Inflammatory macrophage treated with lipopolysaccharide for 4 hours (primary cell): ENCODE results near the gene P3R3URF.

ENCODE experiments used
- DNase-seq: peaks from one replicate; pipeline ENCODE4 v3.0.0-alpha.2; 2020

Gene P3R3URF

DNA sequence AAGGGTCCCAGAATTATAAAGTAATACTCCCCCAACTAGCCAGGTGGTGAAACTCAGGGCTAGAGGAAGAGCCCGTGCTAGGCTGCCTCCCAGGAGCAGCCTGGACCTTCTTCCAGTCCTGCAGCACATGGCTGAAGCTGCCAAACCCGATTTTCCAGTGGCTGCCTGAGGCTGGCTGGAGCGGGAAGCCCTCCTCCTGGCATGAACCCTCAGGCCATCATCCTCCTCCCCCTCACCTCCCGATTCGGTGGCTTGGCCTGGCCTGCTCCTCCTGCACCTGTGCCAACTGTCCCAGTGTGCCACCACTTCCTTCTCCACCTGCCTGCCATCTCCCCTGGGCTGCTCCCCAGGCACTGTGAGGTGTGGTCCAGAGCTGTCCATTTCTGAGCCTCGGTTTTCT is 4.4 kb downstream of the P3R3URF start:
- no peak for DNase-seq

DNA sequence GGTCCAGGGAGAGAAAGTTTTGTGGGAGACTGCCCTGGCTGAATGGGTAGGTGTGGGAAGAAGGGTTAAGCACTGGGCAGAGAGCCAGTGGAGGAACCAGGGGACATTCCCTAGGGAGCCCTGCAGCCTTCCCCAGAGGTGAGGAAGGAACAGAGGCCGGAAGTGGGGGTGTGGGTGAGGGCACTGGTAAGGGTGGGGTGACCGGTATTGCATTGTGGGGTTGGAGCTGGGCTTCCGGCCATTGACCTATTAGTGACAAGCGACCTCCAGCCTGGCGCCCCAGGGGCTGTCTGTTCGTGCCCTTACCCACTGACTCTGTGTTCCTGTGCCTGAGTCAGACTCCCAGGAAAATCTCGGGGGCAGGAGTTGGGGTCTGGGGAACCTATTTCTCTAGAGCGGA is 4.9 kb downstream of the P3R3URF start:
- DNase-seq: no peak

DNA sequence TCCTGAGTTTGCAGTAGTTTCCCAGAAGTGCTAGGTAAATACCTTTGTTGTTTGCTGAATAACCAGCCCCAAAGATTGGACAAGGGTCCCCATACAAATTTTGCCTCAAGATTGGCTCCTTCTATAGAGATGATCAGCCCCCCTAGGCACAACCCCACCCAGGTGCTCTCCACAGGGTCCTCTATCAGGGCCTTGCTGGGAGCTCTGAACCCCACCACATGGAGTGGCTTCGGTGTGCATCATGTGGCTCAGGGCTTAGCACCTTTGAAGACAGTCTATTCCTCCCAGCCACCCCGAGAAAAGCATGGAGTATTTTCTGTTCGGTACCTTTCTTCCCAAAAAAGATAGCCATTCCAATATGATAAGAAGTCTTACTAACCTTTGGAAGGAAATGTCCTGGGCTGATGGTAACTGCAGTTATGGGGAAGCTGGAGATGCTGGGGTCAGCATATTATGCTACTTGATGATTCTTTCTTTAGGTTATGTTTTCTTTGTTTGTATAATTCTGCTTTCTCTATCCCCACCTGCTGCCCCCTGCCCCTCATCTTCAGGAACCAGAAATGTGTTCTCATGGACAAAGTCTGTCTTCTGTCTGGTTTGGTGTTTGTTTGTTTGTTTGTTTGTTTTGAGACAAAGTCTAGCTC is 6.4 kb downstream of the P3R3URF start:
- DNase-seq: no peak

DNA sequence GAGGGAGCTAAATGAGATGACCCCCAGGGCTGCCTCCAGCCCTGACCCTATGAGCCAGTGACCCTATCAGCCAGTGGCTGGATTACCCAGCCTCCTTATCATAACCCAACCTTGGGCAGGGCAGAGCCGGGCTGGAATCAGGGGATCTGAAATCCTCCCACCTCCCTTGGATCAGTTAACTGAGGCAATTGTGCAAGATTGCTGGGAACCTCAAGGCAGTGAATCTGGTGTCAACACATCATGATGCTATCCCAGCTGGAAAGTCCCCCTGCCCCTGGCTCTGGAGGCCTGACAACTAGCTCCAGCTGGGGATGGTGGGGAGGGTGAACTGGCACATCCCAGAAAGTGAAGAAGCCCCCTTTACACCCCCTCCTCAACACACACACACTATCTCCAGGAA is 7.8 kb downstream of the P3R3URF start:
- DNase-seq: no peak

DNA sequence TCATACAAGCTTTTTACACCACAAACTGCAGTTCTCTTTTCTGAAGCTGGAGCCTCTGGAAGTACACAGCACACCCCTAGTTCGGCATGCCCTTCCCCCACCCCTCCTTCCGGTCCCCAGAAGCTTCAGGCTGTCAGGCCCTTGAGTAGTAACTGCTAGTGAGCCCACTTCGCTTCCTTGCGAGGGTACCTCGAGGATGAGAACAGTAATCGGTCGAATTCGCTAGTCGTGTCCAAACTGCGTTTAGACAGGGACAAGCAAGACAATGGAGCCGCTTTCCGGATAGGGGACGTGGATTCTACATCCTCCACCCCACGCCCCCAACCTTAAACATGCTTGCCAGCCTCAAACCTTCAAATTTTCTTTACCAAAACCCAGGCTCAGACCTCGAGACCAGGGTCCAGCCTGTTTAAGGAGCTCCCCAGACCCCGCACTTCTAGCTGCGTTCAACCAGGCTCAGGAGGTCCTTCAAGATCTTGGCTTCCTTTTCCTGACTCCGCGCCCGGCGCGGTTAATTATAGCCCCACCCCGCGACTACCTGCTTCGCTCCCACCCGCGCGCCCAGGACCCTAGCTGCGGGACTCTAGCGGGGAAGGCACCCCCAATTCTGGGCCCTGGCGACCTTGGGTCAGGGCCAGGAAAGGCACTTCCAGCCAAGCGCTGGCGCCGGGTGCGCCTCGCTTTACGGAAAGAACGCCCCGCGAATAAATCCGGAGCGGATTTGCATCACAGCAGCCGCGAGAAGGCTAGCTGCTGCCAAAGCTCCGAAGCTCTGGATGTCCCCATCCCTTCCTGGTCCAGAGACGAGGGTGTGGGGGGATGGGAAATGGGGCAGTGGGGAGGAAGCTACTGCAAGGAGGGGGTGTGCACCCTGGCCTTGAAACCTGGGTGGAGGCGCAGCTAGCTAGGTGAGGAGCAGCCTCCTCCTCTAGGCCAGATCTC is 9.5 kb downstream of the P3R3URF start:
- no peak for DNase-seq

DNA sequence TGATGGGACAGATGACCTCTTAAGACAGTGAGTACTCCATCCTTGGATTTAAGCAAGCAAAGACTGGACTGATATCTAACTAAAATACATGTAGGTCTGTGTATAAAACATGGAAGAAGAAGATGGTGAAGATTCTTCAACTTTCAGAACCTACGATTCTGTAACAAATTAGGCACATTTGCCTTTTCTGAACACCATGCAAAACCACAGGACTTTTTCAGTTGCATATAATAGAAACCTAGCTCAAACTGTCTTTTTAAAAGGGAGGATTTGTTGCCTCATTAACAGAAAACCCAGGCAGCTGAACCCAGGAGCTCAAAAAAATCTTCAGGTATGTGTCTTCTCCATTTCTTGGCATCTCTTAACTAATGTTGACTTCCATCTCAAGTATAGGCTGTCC is 16.1 kb downstream of the P3R3URF start:
- no peak for DNase-seq

DNA sequence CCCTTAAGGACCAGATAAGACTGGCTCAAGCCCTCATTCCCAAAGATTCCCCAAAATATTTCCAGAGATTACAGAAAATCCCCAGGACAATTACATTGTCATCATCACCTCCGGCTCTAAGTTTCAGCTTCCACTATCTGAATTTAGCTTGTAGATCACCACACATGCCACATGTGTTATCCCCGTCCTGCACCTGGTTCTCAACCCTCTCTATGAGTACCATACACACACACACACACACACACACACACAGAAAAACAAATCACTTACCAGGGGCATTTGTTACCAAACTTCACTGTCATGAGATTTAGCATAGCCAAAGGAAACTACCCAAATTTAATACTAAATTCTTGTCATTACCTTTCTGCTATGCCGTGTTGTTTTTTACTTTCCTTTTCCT is 16.8 kb downstream of the P3R3URF start:
- DNase-seq: no peak

DNA sequence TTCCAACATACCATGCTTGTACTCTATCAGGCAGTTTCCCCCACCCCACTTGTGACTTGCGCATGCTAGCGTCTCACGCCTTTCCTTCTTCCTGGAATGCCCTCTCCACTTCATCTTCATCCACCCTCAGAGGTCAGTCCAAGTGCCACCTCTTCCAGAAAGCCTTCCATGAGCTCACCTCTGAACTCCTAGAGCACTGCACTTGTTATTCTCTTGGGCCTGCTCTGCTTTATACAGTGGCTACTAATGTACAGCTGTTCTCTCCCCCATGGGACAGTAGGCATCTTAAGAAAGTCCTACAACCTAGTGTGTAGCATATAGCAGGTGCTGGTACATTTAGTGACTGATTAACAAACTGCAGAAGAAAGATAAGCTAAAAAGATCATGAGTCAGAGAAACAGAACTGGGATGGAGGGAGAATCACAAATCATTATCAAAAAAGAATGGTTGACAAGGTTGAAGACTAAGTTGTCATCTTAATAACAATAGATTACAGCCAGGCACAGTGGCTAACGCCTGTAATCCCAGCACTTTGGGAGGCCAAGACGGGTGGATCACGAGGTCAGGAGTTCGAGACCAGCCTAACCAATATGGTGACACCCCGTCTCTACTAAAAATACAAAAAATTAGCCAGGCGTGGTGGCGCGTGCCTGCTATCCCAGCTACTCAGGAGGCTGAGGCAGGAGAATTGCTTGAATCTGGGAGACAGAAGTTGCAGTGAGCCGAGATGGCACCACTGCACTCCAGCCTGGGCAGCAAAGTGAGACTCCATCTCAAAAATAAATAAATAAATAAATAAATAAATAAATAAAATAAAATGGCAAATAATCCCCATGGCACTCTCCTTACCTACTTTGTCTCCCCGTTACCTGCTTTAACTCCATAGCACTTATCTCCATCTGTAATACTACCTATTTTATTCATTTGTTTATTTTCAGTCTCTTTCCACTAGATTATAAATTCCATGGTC is 17.7 kb downstream of the P3R3URF start:
- DNase-seq: no peak

DNA sequence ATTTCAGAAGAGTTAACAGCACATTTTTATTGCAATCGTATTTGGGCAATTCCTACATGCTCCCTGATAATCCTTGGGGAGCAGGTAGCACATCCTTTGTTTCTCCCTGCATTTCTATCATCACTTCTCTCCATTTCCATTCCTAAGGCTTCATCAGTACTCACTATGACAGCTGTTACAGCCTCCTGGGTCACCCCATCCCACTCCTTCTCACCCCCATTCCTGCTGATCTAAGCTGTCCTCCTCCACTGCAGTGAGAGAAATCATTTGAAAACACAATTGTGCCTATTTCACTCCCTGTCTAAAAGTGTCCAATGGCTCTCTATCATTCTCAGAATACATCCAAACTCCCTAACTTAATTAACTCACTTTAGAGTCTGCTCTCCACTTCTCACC is 18.4 kb downstream of the P3R3URF start:
- no peak for DNase-seq

DNA sequence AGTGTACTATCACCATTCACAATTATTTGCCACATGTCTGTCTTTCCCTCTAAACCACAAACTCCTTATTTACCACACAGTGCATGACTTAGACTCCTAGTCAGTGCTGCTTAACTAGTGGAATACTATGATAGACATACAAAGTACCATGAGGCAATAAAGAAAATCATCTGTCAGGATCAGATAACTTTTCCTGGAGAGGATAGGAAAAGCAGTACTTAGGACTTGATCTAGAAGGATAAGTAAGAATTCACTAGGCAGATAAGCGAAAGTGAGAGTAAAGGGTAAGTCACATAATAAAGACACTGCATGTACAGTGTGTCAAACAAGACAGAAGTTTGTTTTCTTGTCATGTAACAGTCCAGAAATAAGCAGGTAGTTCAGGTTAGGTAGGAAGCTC is 22.6 kb downstream of the P3R3URF start:
- no peak for DNase-seq

DNA sequence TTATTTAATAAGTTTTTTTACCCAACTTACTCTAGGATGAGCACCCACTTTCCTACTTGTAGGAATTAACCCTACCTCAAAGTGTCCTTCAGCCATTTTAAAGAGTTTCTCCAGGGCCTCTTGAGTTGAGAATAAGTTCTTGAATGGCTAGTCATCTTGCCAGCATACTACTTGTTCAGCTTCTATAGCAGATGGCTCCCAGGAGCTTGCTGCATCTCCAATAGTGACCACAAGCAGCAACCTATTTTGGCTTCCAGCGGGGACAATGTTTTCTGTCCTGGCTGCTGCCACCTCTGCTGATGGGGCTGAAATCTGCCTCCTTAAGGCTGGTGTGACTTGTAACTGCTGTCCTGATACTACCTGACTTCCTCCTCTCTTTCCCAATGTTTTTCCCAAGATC is 23.1 kb downstream of the P3R3URF start:
- no peak for DNase-seq

DNA sequence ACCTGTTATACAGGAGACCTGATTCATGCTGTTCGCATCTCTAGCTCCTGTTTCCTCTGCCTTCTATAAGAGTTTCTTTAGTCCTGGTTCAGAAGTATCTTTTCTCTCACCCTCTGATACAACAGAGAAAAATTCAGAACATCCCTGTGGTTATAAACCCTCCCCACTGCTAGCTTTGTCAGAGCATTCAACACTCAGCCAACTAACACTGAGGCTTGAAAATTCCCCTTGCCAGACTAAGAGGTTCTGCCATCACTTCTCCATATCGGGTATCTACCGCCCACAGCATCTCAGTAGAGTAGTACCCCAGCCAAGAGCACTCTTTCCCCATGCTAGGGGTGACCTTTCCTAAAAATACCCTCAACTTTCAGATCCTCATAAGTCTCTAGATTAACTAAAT is 24.3 kb downstream of the P3R3URF start:
- DNase-seq: peak; percentile 32

DNA sequence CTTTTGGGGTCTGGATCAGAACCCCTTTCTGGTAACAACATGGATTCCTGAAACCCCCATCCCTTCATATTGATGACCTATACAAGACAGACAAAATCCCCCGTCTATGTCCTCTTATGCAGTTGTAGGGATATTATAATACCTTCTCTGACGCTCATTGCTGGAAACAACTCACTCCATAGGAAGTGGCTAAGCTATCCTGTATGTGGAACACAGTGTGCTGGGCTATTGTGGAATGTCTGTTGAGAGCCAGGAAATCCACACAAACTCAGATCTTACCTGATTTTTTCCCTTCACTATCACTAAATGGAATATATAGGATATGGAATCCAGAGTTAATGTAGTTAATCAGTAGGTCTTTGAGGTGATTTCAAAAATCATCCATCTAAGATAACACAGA is 26.2 kb downstream of the P3R3URF start:
- DNase-seq: no peak

DNA sequence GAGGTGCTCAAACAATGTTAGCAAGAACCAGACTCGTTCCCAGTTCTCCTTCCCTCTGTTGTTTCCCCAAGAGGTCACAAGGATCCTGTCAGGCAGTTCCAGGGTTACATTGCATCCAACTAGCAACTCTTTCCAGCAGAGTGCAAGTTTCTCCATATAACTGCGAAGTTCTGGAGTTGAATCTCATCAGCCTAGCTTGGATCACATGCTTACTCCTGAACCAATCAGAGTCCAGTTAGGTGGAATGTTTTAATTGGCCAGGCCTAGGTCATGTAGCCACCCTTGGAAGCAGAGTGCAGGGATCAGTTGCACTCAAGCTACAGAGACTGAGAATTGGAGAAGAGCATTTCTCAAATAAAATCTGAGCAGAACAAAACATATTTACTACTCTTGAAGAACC is 28.0 kb downstream of the P3R3URF start:
- DNase-seq: no peak

DNA sequence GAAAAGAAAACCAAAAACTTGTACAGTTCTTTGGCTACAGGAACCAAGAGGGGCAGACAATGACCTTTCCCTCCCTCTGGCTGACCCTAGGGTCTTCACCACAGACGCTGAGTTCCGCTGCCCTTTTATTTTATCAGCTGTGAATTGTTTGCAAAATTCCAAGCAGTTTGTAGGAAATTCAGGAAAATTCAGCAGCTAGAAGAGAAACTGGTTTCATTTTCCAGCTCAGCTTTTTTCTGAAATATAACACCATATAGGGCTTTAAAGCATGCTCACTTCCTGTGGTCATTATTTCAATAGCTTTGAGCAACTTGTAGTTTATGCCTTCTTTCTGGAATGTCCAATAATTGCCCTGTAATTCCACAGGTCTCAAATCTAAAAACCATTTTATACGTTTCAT is 38.4 kb downstream of the P3R3URF start:
- DNase-seq: no peak

DNA sequence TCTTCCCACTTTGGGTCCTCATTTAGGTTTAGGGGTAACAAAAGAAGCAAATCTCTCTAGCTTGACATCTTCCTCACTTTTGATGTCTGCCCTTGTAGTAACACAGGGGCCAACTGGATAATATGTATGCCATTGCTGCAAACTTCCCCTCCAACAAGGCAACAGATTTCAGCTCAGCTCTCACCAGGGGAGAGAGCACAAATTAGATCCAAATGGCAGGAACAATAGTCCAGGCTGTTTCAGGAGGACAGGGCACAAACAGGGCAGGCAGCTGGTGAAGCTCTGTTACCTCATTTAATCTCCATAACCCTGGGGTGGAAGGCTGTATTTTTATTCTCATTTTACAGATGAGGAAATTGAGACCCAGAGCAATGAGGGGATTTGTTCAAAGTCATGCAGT is 39.6 kb downstream of the P3R3URF start:
- no peak for DNase-seq

DNA sequence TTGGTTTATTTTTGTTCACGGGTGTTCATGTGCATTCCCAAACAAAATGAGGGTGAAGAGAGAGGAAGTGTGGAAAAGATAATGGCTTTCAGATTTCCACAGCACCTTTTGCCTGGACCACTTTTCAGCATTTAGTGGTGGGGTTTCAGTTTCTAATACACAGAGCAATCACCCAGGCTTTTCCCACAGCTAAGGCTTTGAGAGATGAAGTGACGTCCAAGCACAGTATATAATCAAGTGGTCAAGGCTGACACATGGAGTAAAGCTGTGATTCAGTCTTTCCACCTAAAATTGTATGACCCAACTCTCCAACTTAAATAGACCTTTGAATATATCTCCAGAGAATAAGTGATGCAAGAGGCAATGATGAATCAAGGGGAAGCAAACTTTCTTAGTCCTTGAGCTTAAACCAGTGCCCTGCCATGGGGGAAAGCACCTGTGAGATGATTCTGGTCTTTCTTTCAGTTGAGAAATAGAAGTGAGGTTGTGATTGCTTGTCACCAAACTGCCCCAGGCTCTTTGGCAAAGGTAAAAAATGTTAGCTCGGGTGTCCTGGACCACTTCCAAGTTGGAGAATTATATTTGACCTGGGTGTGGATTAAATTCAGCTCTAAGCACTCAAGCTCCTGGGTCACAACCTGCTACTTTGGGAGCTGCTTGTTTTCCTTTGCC is 41.5 kb downstream of the P3R3URF start:
- peak; percentile 55 for DNase-seq

DNA sequence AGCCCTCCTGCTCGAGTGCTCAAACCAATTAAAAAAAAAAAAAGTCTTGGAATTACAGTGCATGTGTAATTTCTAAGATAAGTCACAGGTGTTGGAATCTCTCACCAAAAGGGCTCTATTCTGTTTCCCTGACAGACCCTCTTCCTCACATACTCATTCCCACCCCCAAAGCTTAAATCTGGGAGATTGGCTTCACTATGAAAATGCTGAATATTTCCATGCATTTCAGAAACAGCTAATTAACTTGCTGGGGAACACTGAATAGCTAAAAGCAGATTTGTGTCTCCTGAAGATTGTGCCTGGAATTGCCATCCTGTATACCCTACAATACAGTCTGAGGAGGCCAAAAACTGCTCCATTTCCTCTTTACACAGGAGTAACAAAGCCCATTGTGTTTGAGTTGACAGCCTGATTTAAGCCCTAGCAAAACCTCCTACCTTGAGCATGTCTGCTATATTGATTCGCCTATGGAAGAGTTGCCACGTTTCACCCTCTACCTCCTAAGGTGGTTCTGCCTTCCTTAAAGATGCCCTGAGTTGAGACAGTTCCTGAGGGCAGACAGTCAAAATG is 42.4 kb downstream of the P3R3URF start:
- no peak for DNase-seq

DNA sequence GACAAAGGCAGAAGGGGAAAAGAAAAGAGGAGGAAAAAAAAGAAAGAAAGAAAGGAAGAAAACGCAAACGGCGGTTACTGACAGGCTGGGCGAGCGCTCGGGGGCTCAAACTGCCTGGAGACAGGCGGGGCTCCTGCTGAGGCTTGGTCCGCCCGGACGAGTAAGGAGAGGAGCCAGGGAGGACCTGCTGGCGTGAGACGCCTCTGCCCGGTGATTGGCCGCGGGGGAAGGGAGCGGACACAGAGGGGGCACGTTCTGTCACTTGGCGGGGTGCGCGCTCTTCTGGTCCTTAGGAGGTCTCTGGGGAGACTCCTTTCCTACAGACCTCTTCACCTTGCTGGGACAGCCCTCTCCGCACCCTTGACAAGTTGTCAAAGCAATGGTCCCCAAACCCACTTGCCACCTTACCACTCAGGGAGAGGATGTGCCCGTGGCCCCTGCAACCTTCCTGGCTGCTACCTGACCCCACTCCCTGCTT is 43.1 kb downstream of the P3R3URF start:
- no peak for DNase-seq

DNA sequence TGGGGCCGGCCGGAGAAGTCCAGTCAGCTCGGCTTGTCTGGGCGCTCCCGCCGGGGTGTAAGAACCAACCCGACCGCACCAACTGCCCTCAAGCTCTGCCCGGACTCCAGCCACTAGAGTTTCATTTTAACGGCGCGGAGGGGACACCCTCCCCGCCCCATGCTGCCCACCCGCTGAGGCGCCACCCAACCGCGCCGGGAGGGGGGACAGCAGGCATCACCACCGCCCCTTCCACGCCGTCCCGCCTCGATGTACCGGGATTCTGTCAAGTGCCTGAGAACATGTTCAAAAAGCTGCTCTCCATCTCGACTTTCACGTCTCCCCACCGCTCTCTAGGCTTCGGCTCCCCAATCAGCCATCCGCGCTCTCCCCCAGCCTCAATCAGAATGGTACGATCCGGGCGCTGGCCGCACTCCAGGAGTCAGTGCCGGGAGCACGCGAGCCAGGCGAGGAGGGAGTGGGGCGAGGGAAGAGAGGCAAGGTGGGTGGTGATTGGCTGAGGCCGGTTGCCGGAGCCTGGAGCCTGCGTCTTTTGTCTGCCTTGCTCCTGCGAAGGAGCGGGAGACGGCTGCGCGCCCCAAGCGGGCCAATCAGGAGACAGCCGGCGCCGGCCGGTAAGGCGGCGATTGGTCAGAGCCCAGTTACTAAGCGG is 43.6 kb downstream of the P3R3URF start, which contains the start of gene PIK3R3:
Gene PIK3R3, minus strand, starts transcription at position 101 of the 652 bp plus-strand sequence. CDS start 677 bp downstream, outside the sequence.
- DNase-seq: peak; percentile 99
